Hepatocyte (in vitro differentiated cells): ENCODE measurements around the gene CHRNA1. TPM values are rescaled to one million over a fixed set of nuclear protein-coding genes. Genes with fewer than 3 reads are reported as not detected.

Experiments used
- DNase-seq: peaks from one replicate; pipeline ENCODE4 v3.0.0-alpha.2; 2016; ENCODE audit warnings: low spot score
- H2AFZ ChIP-seq: fragments of 200-600 bp; sonication (generic); 2 replicates; pipeline ENCODE4 v1.6.0; 2016; ENCODE audit warnings: antibody characterized with exemption, mild to moderate bottlenecking
- H3K27ac ChIP-seq: fragments of 200-600 bp; sonication (generic); 2 replicates; pipeline ENCODE4 v1.5.1; 2016; ENCODE audit warnings: mild to moderate bottlenecking
- H3K27me3 ChIP-seq: fragments of 200-600 bp; sonication (generic); 2 replicates; pipeline ENCODE4 v1.6.1; 2016
- H3K36me3 ChIP-seq: fragments of 200-600 bp; sonication (generic); replicated peaks from 2 replicates; pipeline ENCODE4 v1.5.1; 2016; ENCODE audit warnings: low read depth; ENCODE audit not compliant: insufficient read depth
- H3K4me1 ChIP-seq: fragments of 200-600 bp; sonication (generic); 2 replicates; pipeline ENCODE4 v1.5.1; 2016; ENCODE audit warnings: mild to moderate bottlenecking, moderate library complexity; ENCODE audit not compliant: insufficient read depth
- H3K4me2 ChIP-seq: fragments of 200-600 bp; sonication (generic); 2 replicates; pipeline ENCODE4 v1.6.0; 2016
- H3K4me3 ChIP-seq: fragments of 200-600 bp; sonication (generic); 2 replicates; pipeline ENCODE4 v1.5.1; 2016; ENCODE audit warnings: mild to moderate bottlenecking
- H3K79me2 ChIP-seq: fragments of 200-600 bp; sonication (generic); 2 replicates; pipeline ENCODE4 v1.6.0; 2017; ENCODE audit warnings: mild to moderate bottlenecking
- H3K9me2 ChIP-seq: fragments of 200-600 bp; sonication (generic); replicated peaks from 2 replicates; pipeline ENCODE4 v1.6.0; 2017; ENCODE audit warnings: mild to moderate bottlenecking; ENCODE audit not compliant: insufficient read depth
- H3K9me3 ChIP-seq: fragments of 200-600 bp; sonication (generic); 2 replicates; pipeline ENCODE4 v1.5.1; 2016; ENCODE audit warnings: low read depth, mild to moderate bottlenecking
- H4K20me1 ChIP-seq: fragments of 200-600 bp; sonication (generic); 2 replicates; pipeline ENCODE4 v1.6.0; 2016; ENCODE audit warnings: mild to moderate bottlenecking; ENCODE audit not compliant: insufficient read depth, poor library complexity, severe bottlenecking
- CTCF ChIP-seq: fragments of 200-600 bp; sonication (generic); IDR thresholded peaks from 2 replicates; pipeline ENCODE4 v1.5.1; 2016; ENCODE audit warnings: antibody characterized with exemption, mild to moderate bottlenecking; ENCODE audit not compliant: poor library complexity
- EZH2 ChIP-seq: fragments of 200-600 bp; sonication (generic); IDR thresholded peaks from 2 replicates; pipeline ENCODE4 v1.6.1; 2016; ENCODE audit warnings: antibody characterized with exemption, mild to moderate bottlenecking, borderline replicate concordance
- EZH2phosphoT487 ChIP-seq: fragments of 200-600 bp; sonication (generic); IDR thresholded peaks from one replicate; pipeline ENCODE4 v1.6.1; 2018; ENCODE audit warnings: antibody characterized with exemption, mild to moderate bottlenecking, low read depth, moderate library complexity; ENCODE audit not compliant: unreplicated experiment, severe bottlenecking
- WGBS: methylation state at CpG from one replicate; pipeline ENCODE4 v1.1.6; 2016; ENCODE audit warnings: low lambda C conversion rate; ENCODE audit errors: missing lambda C conversion rate; 5-methylcytosine and 5-hydroxymethylcytosine counted together
- polyA plus RNA-seq: library from polyadenylated mRNA; unstranded; fragments of >200 nt; fragmentation: Nextera tagmentation; extraction: Ambion mirVana; gene quantifications from 2 replicates; pipeline ENCODE4 v1.2.1, GENCODE V29; 2016
- total RNA-seq: library from RNA; depleted of rRNA; stranded (reverse); fragments of >200 nt; gene quantifications from 2 replicates; pipeline ENCODE4 v1.2.3, GENCODE V29; 2014

Gene CHRNA1
- total and polyA plus RNA-seq, 2 experiments from 2014 or later: 1.5 to 1.9 TPM

GRCh38 chr2:174805803-174806202 is 41.5 kb upstream of the CHRNA1 start:
- no peak overlapping the region for H3K27ac ChIP-seq
- H3K9me2 ChIP-seq: no peaks in the 10 kb centered on the region
- DNase-seq: no peak
- no peaks in the 10 kb centered on the region for H3K4me1 ChIP-seq
- no peak for TF ChIP-seq CTCF
- no peak for TF ChIP-seq EZH2
- TF ChIP-seq EZH2phosphoT487: no peak
- no peak overlapping the region for H3K4me2 ChIP-seq
- WGBS: 100% methylated on average over 1 of the region's 1 CpG
- H3K9me3 ChIP-seq: no peaks in the 10 kb centered on the region
- H4K20me1 ChIP-seq: no peaks in the 10 kb centered on the region
- H3K4me3 ChIP-seq: no peak overlapping the region
- no peaks in the 10 kb centered on the region for H3K79me2 ChIP-seq
- no peak overlapping the region for H2AFZ ChIP-seq
- H3K27me3 ChIP-seq: no peaks in the 10 kb centered on the region
- no peaks in the 10 kb centered on the region for H3K36me3 ChIP-seq

- Histone ChIP-seq H3K79me2 (no peaks in the 10 kb centered on the region), H3K36me3 (no peaks in the 10 kb centered on the region), H3K27ac (no peak overlapping the region), H3K9me2 (no peaks in the 10 kb centered on the region), H3K27me3 (no peaks in the 10 kb centered on the region), H3K4me1 (peaks cover 13% of the 10 kb centered on the region), H4K20me1 (no peaks in the 10 kb centered on the region), H2AFZ (no peak overlapping the region), H3K9me3 (no peaks in the 10 kb centered on the region), H3K4me3 (no peak overlapping the region), H3K4me2 (no peak overlapping the region)
- no peak for TF ChIP-seq EZH2
- no peak for TF ChIP-seq EZH2phosphoT487
- no peak for TF ChIP-seq CTCF
- DNase-seq: no peak
- 97% methylated on average over 4 of the region's 4 CpGs for WGBS
These were observed 38.2 kb upstream of the CHRNA1 start for GRCh38 chr2:174802459-174802858.

DNA sequence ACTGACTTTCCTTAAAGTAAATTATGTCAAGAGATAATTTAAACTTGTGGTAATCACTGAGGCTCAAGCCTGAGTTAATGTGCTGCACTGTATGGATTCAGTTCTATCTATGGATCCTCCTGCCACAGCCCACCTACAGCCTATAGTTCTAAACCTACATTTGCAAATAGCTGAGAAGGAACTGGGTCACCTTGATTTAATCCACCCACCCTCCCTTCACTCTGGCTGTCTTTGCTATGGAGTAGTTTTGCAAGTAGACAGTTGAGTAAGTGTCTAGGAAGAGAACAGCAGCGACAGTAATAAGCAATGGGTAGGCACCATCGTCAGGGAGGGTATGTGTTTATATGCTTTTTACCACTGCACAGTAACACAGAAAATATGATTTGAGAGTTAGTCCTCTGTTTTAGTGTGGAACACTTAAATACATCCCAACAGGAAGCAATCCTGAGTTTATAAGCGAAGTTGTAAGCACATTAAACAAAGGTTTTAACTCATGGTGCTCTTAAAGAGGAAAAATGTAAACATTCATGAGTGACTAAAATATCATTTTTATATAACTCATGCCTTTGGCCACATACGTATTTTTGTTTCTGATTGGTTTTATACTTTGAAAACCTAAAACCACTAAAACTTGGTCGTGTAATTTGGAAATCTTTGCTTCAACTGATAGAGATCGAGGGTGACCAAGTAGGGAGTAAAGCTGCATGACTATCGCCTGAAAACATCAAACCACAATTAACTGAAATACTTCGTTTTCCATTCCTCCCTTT is 36.3 kb upstream of the CHRNA1 start:
- Histone ChIP-seq H2AFZ (no peak overlapping the region), H3K4me2 (no peak overlapping the region), H3K4me3 (no peak overlapping the region), H3K36me3 (no peaks in the 10 kb centered on the region), H3K79me2 (no peaks in the 10 kb centered on the region), H3K4me1 (peaks cover 15% of the 10 kb centered on the region), H4K20me1 (no peaks in the 10 kb centered on the region), H3K9me3 (no peaks in the 10 kb centered on the region), H3K27me3 (no peaks in the 10 kb centered on the region), H3K9me2 (no peaks in the 10 kb centered on the region), H3K27ac (no peak overlapping the region)
- WGBS: 66% methylated on average over 8 of the region's 8 CpGs
- TF ChIP-seq CTCF (no peak), EZH2 (no peak), EZH2phosphoT487 (no peak)
- no peak for DNase-seq
